Thoracic aorta endothelial cell (primary cell): ENCODE data around the gene HSPB2. TPM values are rescaled to one million over a fixed set of nuclear protein-coding genes. Genes with fewer than 3 reads are reported as not detected.

Experiments
- small RNA-seq: library from RNA; depleted of rRNA; stranded (forward); fragments of <200 nt; gene quantifications from one replicate; pipeline ENCODE3, GENCODE V24; 2012
- total RNA-seq: library from RNA; depleted of rRNA; stranded (reverse); fragments of >200 nt; gene quantifications from 2 replicates; pipeline ENCODE4 v1.2.3, GENCODE V29; 2012

HSPB2 gene, protein sequence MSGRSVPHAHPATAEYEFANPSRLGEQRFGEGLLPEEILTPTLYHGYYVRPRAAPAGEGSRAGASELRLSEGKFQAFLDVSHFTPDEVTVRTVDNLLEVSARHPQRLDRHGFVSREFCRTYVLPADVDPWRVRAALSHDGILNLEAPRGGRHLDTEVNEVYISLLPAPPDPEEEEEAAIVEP
- not detected in 2 replicates for total RNA-seq

DNA sequence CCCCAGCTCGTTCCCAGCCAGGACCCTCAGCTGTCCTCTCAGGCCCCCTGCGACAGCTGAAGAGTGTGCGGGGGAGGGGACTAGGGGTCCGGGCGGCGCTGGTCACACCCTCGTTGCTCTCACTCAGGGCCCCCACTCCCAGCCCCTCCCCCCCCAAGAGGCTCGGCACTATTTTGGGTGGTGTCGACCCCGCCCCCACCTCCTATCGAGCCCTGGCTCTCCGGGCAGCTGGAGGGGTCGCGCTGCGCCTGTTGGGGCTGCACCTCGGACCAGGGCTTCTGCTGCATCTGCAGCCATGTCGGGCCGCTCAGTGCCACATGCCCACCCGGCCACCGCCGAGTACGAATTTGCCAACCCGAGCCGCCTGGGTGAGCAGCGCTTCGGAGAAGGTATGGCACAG lies at the start of gene HSPB2:
Gene HSPB2, plus strand, starts transcription at position 200 of the 400 bp plus-strand sequence. Its CDS starts 96 bp downstream, at position 296.

DNA sequence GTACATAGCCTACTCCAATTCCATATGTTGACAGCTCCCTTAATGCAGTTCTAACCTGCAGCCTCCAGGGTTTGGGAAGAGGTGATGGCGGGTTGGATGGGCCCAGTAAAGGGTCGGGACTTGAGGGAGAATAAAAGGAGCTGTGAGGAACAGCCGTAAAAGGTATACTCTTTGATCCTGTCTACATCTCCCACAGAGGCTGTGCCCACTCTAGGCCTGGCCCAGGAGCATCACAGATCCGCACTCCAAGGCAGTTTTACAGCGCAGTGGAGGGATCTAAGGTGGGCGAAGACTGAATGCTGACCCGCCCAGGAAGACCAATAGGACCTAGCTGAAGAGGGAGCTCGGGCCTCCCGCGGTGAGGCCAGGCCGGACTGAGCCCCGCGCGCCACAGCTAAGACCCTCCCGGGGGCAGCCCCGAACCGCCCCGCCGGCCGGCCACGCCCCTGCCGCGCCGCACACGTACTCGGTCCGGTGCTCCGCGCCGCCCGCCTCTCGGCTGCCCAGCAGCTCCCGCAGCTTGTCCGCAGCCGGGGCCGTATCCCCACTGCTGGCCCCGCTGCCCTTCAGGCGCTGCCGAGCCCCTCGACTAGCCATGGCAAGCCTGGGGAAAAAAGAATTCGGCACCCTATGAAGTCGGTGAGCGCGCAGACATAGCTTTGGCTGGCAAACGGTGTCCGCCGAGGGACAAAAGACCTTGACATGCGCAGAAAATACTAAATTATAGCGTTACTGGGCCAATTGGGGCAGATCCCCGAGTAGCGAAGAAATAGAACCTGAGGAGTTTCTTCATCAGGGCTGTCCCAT lies 41.4 kb upstream of the HSPB2 start, which contains the start of gene ALG9:
Gene ALG9, minus strand, starts transcription at position 696 of the 807 bp plus-strand sequence. Its CDS starts 99 bp downstream, at position 597.

DNA sequence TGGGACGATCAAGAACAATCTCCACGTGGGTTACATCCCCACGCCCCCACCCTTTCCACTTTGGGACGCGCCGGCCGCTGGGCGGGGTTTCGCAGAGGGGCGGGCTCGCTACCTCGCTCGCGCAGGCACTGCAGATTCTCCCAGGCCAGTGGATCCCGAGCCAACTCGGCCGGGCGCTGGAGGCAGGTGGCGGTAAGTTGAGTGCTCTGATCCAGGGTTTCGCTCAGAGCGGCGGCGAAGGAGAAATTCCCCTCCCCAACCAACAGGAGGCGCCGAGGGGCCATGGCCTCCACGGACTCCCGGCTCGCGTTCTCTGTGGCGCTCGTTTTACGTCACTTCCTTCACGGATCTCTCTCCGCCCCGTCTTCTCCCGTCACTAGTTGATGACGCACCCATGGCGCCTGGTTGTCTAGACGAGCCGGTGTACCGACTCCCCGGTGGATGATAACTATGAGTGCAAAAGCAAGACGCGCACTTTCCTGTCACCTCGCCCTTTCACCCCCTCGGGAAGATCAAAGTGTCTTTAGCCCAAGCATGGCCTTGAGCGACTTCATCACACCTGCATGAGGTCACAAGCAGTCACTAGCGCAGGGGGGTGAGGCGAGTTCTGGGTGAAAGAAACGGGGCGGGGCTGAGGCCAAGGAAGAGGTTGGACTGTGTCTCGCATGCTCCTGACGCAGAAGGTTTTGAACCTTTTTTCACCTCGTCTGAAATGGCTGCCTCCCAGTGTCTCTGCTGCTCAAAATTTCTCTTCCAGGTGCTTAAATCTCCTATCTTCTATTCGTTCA lies 33.5 kb upstream of the HSPB2 start, which contains the start of the genes CFAP68 and FDXACB1:
Gene CFAP68, plus strand, starts transcription at position 693 of the 788 bp plus-strand sequence. Its CDS starts 20 bp downstream, at position 713.
Gene FDXACB1, minus strand, starts transcription at position 317 of the 788 bp plus-strand sequence. Its CDS starts 33 bp downstream, at position 284.

DNA sequence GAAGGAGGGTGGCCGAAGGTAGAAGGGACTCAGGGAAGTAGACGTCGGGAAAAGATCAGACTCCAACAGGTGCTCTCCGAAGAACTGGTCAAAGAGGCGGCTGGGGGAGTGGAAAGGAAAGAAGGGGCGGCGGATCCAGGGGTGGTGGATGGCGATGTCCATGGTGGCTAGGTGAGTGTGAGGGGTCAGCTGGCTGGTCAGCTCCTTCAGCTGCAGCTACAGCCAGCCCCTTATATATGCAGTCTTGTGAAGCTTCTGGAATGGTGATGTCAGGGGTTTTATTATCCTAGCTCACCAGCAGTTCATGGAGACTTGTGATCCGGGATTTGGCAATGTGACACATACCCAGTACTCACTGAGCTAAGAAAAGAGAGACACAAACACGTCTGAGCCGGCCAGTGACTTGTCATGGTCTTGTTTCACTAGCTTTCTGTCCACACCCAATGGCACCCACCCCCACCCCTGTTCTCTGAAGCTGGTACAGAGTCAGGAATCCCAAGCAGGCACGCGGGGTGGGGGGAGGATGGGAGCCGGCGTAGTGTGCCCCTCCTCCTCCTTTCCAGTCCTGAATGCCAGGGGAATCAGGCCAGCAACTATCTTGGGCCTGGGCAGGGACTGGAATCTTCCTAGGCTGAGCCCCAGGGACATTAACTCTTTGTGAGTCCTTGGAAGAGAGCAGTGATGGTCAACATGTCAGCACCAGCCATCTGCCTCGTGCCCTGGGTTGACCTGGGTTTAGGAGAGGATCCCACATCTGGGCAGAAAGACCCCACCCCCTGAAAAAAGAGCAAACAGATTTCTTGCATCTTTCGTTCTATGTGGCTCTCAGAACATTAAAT lies 752 bp upstream of the HSPB2 start, which contains the start of gene CRYAB:
Gene CRYAB, minus strand, starts transcription at position 208 of the 839 bp plus-strand sequence. Its CDS starts 46 bp downstream, at position 162.

DNA sequence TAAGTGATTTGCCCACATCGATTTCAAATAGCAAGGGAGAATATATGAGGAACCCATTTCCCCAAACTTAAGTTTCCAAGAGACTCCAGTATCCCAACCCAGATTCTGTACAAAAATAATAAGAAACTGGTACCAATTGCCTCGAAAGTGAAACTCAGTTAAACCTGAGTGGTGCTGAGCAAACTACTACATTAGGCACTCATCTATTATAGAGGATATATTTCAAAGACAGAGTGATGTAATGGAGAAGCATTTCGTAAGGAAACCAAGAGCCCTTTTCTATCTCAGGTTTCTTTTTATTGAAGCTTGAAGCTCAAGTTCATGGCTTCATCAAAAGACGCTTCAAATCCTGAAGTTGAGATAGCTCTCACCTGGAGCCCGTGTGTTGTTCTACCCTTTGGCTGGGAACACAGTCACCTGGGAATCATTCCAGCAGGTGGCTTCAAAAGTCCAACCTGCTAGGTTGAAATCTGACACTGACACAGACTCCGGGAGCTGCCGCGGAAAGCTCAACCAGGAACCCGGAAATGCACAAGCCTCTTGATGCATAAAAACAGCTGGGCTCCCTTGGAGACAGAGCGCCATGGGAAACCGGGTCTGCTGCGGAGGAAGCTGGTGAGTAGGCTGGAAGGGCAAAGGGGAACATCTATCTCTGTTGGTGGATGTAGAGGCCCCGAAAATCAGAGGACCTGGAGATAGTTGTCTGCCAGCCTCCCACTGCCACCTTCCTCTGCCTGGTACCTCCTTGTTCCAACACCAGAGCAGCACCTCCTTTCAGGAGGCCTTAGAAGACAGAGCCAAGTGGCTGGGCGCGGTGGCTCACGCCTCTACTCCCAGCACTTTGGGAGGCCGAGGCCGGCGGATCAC lies 6.1 kb downstream of the HSPB2 start, which contains the start of gene C11orf52:
Gene C11orf52, plus strand, starts transcription at position 524 of the 867 bp plus-strand sequence. Its CDS starts 60 bp downstream, at position 584.

Small RNA genes lying within 50 kb of the gene (small RNA-seq; reads per million reads assigned to genes)
- not detected for gene C11orf52
- not detected for gene GNG5P3
- not detected for gene RNA5SP351
- not detected for gene RPL37AP8

Other genes starting within 250 kb of the HSPB2 start
- 51.7 and 59.4 TPM in 2 replicates for gene PPP2R1B, start 146.3 kb upstream of the HSPB2 start, total RNA-seq
- 35.2 and 38.5 TPM in 2 replicates for gene ALG9, start 41.2 kb upstream of the HSPB2 start, total RNA-seq
- 3.3 and 4.2 TPM in 2 replicates for gene FDXACB1, start 33.6 kb upstream of the HSPB2 start, total RNA-seq
- gene CFAP68, start 33.2 kb upstream of the HSPB2 start, total RNA-seq, result 3.9 and 7.0 TPM in 2 replicates
- 0.29 and 1.1 TPM in 2 replicates for gene CRYAB, start 964 bp upstream of the HSPB2 start, total RNA-seq
- 0.29 TPM in 1 of 2 replicates, not detected in the other for gene C11orf52, start 6.2 kb downstream of the HSPB2 start, total RNA-seq
- gene DIXDC1, start 24.6 kb downstream of the HSPB2 start, total RNA-seq, result 31.0 and 34.3 TPM in 2 replicates
- 56.7 and 77.5 TPM in 2 replicates for gene DLAT, start 112.7 kb downstream of the HSPB2 start, total RNA-seq
- gene PIH1D2, start 161.3 kb downstream of the HSPB2 start, total RNA-seq, result 1.6 and 1.9 TPM in 2 replicates
- gene NKAPD1, start 161.6 kb downstream of the HSPB2 start, total RNA-seq, result 23.0 TPM in 2 replicates
- 52.2 and 65.0 TPM in 2 replicates for gene TIMM8B, start 174.0 kb downstream of the HSPB2 start, total RNA-seq
- gene SDHD, start 174.1 kb downstream of the HSPB2 start, total RNA-seq, result 141 and 144 TPM in 2 replicates